Loucy (cell line): ENCODE results near the gene LKAAEAR1.

ENCODE experiments used
- H2AFZ ChIP-seq: fragments of 200-600 bp; sonication (generic); 2 replicates; pipeline ENCODE4 v1.6.0; 2016; ENCODE audit warnings: antibody characterized with exemption, mild to moderate bottlenecking, low read length, moderate library complexity
- H3F3A ChIP-seq: fragments of 200-600 bp; 2 replicates; pipeline ENCODE4 v1.6.0; 2016; ENCODE audit warnings: antibody characterized with exemption, low read depth, mild to moderate bottlenecking
- H3K27me3 ChIP-seq: fragments of 200-600 bp; sonication (generic); 2 replicates; pipeline ENCODE4 v1.6.1; 2014; ENCODE audit warnings: low read length, mild to moderate bottlenecking; ENCODE audit not compliant: insufficient read depth, poor library complexity, severe bottlenecking
- H3K36me3 ChIP-seq: fragments of 200-600 bp; sonication (generic); 2 replicates; pipeline ENCODE4 v1.6.1; 2016; ENCODE audit warnings: low read length; ENCODE audit not compliant: insufficient read depth
- H3K4me1 ChIP-seq: fragments of 200-600 bp; sonication (generic); 2 replicates; pipeline ENCODE4 v1.5.1; 2014; ENCODE audit warnings: low read length, mild to moderate bottlenecking; ENCODE audit not compliant: insufficient read depth, poor library complexity, severe bottlenecking
- H3K4me2 ChIP-seq: fragments of 200-600 bp; sonication (generic); 2 replicates; pipeline ENCODE4 v1.6.0; 2014; ENCODE audit warnings: antibody characterized with exemption, low read length, low read depth, mild to moderate bottlenecking; ENCODE audit not compliant: poor library complexity, severe bottlenecking
- H3K4me3 ChIP-seq: fragments of 200-600 bp; sonication (generic); 2 replicates; pipeline ENCODE4 v1.5.1; 2014; ENCODE audit warnings: low read length, mild to moderate bottlenecking, mixed read lengths; ENCODE audit not compliant: poor library complexity, severe bottlenecking
- H3K79me2 ChIP-seq: fragments of 200-600 bp; sonication (generic); 2 replicates; pipeline ENCODE4 v1.6.1; 2014; ENCODE audit warnings: low read length; ENCODE audit not compliant: insufficient read depth
- H3K9ac ChIP-seq: fragments of 200-600 bp; sonication (generic); 2 replicates; pipeline ENCODE4 v1.6.0; 2014; ENCODE audit warnings: mild to moderate bottlenecking, low read depth, low read length, moderate library complexity; ENCODE audit not compliant: poor library complexity, severe bottlenecking
- H3K9me2 ChIP-seq: fragments of 200-600 bp; sonication (generic); replicated peaks from 2 replicates; pipeline ENCODE4 v1.6.1; 2016; ENCODE audit warnings: low read depth, low read length, mixed read lengths
- H3K9me3 ChIP-seq: fragments of 200-600 bp; sonication (generic); 2 replicates; pipeline ENCODE4 v1.6.1; 2014; ENCODE audit warnings: mild to moderate bottlenecking, antibody characterized with exemption, low read length, low read depth; ENCODE audit not compliant: insufficient read depth
- H4K20me1 ChIP-seq: fragments of 200-600 bp; sonication (generic); 2 replicates; pipeline ENCODE4 v1.6.0; 2014; ENCODE audit warnings: antibody characterized with exemption, low read length, mild to moderate bottlenecking; ENCODE audit not compliant: insufficient read depth, poor library complexity, severe bottlenecking
- CTCF ChIP-seq: fragments of 200-600 bp; sonication (generic); conservative IDR thresholded peaks from 2 replicates; pipeline ENCODE4 v1.5.1; 2014; ENCODE audit warnings: mild to moderate bottlenecking, antibody characterized with exemption, low read length
- EZH2phosphoT487 ChIP-seq: fragments of 200-600 bp; IDR thresholded peaks from 2 replicates; pipeline ENCODE4 v1.6.1; 2018; ENCODE audit warnings: antibody characterized with exemption, mild to moderate bottlenecking, moderate library complexity, borderline replicate concordance

LKAAEAR1 gene

GRCh38 chr20:64114356-64114971 lies 30.3 kb upstream of the LKAAEAR1 start:
- Histone ChIP-seq H3K4me3 (no peak overlapping the region), H3F3A (no peaks in the 10 kb centered on the region), H3K36me3 (no peaks in the 10 kb centered on the region), H4K20me1 (no peaks in the 10 kb centered on the region), H3K4me2 (no peak overlapping the region), H2AFZ (no peak overlapping the region), H3K9ac (no peak overlapping the region), H3K9me2 (no peaks in the 10 kb centered on the region), H3K27me3 (no peaks in the 10 kb centered on the region), H3K79me2 (no peaks in the 10 kb centered on the region), H3K4me1 (peaks cover 5% of the 10 kb centered on the region), H3K9me3 (no peaks in the 10 kb centered on the region)
- TF ChIP-seq CTCF, result no peak
- no peak for TF ChIP-seq EZH2phosphoT487

- TF ChIP-seq EZH2phosphoT487, result no peak
- no peak for TF ChIP-seq CTCF
- Histone ChIP-seq H3K79me2 (no peaks in the 10 kb centered on the region), H3K4me1 (peaks cover 3% of the 10 kb centered on the region), H4K20me1 (no peaks in the 10 kb centered on the region), H3K9ac (no peak overlapping the region), H3K9me3 (no peaks in the 10 kb centered on the region), H2AFZ (no peak overlapping the region), H3K27me3 (no peaks in the 10 kb centered on the region), H3F3A (no peaks in the 10 kb centered on the region), H3K4me3 (no peak overlapping the region), H3K4me2 (no peak overlapping the region), H3K9me2 (no peaks in the 10 kb centered on the region), H3K36me3 (no peaks in the 10 kb centered on the region)
Observed at GRCh38 chr20:64113796-64114355, 29.7 kb upstream of the LKAAEAR1 start.

- Histone ChIP-seq H3F3A (no peaks in the 10 kb centered on the region), H3K9me3 (no peaks in the 10 kb centered on the region), H4K20me1 (no peaks in the 10 kb centered on the region), H3K4me1 (peaks cover 3% of the 10 kb centered on the region), H3K4me2 (no peak overlapping the region), H3K9ac (no peak overlapping the region), H3K79me2 (no peaks in the 10 kb centered on the region), H3K4me3 (no peak overlapping the region), H2AFZ (no peak overlapping the region), H3K27me3 (no peaks in the 10 kb centered on the region), H3K36me3 (no peaks in the 10 kb centered on the region), H3K9me2 (no peaks in the 10 kb centered on the region)
- no peak for TF ChIP-seq EZH2phosphoT487
- no peak for TF ChIP-seq CTCF
Observed at GRCh38 chr20:64113444-64113775, 29.2 kb upstream of the LKAAEAR1 start.
